Heart left ventricle (tissue), 16 donors: Measurements from ENCODE around the gene CHAF1A. TPM values are rescaled to one million over a fixed set of nuclear protein-coding genes. Genes with fewer than 3 reads are reported as not detected.

Source experiments
- ATAC-seq, 4 donors: fragments of 200-7000 bp; cut with Tn5 transposase; one replicate each; pipeline ENCODE4 v1.9.1; 2020 to 2022; ENCODE audit warnings: moderate library complexity in 4 of 4, mild to moderate bottlenecking in 3 of 4, moderate number of reproducible peaks in 1 of 4
- DNase-seq, 5 donors: peaks; one replicate each; pipeline ENCODE4 v3.0.0-alpha.2; 2020
- H3K27ac ChIP-seq, 12 donors: fragments of 200-600 bp; sonication (generic) in 4 of 12; one replicate each; pipeline versions ENCODE4 v1.5.0 to v1.8.0; 2016 to 2022; ENCODE audit warnings: mild to moderate bottlenecking in 2 of 12
- H3K27me3 ChIP-seq, 9 donors: fragments of 200-600 bp; sonication (generic) in 2 of 9; one replicate each; pipeline versions ENCODE4 v1.5.1 to v1.8.0; 2016 to 2022; ENCODE audit warnings: mild to moderate bottlenecking in 3 of 9
- H3K36me3 ChIP-seq, 9 donors: fragments of 200-600 bp; sonication (generic) in 2 of 9; one replicate each; pipeline versions ENCODE4 v1.5.0 to v1.8.0; 2018 to 2022; ENCODE audit warnings: mild to moderate bottlenecking in 2 of 9
- H3K4me1 ChIP-seq, 12 donors: fragments of 200-600 bp; sonication (generic) in 4 of 12; one replicate each; pipeline versions ENCODE4 v1.5.0 to v1.8.0; 2016 to 2022; ENCODE audit warnings: mild to moderate bottlenecking in 3 of 12
- H3K4me3 ChIP-seq, 12 donors: fragments of 200-600 bp; sonication (generic) in 4 of 12; one replicate each; pipeline versions ENCODE4 v1.5.0 to v1.8.0; 2017 to 2022; ENCODE audit warnings: mild to moderate bottlenecking in 9 of 12, moderate library complexity in 4 of 12
- H3K9me3 ChIP-seq, 12 donors: fragments of 200-600 bp; sonication (generic) in 4 of 12; one replicate each; pipeline versions ENCODE4 v1.5.0 to v1.8.0; 2016 to 2022; ENCODE audit warnings: mild to moderate bottlenecking in 1 of 12
- POLR2A ChIP-seq, 2 donors: fragments of 450-650 bp; IDR thresholded peaks; one replicate each; pipeline ENCODE4 v1.6.1; 2017; ENCODE audit warnings: antibody characterized with exemption in 2 of 2, mild to moderate bottlenecking in 2 of 2, moderate library complexity in 2 of 2
- WGBS, 4 donors: extraction: QIAGEN DNeasy Blood & Tissue Kit in 2 of 4; methylation state at CpG; one replicate each; pipeline versions ENCODE4 v1.1.5 to v1.1.7; 2013 to 2018; 5-methylcytosine and 5-hydroxymethylcytosine counted together
- intact Hi-C, 10 donors: fragments of 100-400 bp; cut with DNase I; formaldehyde crosslinking; loops; one replicate each; pipeline versions ENCODE4 v1.11.1 to v1.14.2; 2022
- polyA plus RNA-seq, 2 donors: library from polyadenylated mRNA; stranded (reverse); fragments of 200-250 nt; gene quantifications; one replicate each; pipeline ENCODE4 v1.2.3, GENCODE V29; 2013
- total RNA-seq, 9 donors: library from RNA; depleted of rRNA in 2 of 9; stranded (reverse); fragments of >200 nt in 2 of 9; fragmentation: NEBNext Ultra II Directional in 3 of 9; extraction: Animal tissue kit (Norgen Biotek cat#: 25700) in 3 of 9; gene quantifications; one replicate each; pipeline versions ENCODE4 v1.1.0 to v1.2.4, GENCODE V29; 2016 to 2023
- TF ChIP-seq, protein P1 (sequence below), 12 donors: fragments of 200-600 bp; sonication (generic) in 4 of 12; IDR thresholded peaks; one replicate each; pipeline versions ENCODE4 v1.5.0 to v1.8.0; 2018 to 2022; ENCODE audit warnings: antibody characterized with exemption in 12 of 12, mild to moderate bottlenecking in 5 of 12
- donor health status: ischemic (EF 13 %, LVEDD 7.1; RV severe dilation, severe dysfunction).
- donor health status: healthy with polysubstance abuse.
- donor health status: DM: no; HTN: yes; CAD: no.
- donor health status: DM: no; HTN: no; CAD: no.
- donor health status: ischemic (EF 25% LVEDD 6.9; RV normal size, moderate dysfunction).
- donor health status: ischemic (EF 25% LVEDD 5.7; RV mildly dilated, moderate dysfunction).
- donor health status: healthy.
- donor health status: DM: yes; HTN: yes; CAD: no.
- donor health status: ischemic (EF 35%, LVEDD 5.7; RV mildly dilated, moderate dysfunction).
- donor health status: nonischemic (EF 11% LVEDD 7.7; RV severe dilation, severe dysfunction).
- donor health status: DM: yes; HTN: yes; CAD: no.
- donor health status: PGD.
- donor health status: ischemic (EF 29% LVEDD 5.4; RV normal size, mild dysfunction).
- donor health status: nonischemic (EF 23%, LVEDD 6.1; RV moderate dilation, normal function).

Gene CHAF1A
- total and polyA plus RNA-seq, 11 donors = 2.9 to 10.7 (median 5.5) TPM

DNA sequence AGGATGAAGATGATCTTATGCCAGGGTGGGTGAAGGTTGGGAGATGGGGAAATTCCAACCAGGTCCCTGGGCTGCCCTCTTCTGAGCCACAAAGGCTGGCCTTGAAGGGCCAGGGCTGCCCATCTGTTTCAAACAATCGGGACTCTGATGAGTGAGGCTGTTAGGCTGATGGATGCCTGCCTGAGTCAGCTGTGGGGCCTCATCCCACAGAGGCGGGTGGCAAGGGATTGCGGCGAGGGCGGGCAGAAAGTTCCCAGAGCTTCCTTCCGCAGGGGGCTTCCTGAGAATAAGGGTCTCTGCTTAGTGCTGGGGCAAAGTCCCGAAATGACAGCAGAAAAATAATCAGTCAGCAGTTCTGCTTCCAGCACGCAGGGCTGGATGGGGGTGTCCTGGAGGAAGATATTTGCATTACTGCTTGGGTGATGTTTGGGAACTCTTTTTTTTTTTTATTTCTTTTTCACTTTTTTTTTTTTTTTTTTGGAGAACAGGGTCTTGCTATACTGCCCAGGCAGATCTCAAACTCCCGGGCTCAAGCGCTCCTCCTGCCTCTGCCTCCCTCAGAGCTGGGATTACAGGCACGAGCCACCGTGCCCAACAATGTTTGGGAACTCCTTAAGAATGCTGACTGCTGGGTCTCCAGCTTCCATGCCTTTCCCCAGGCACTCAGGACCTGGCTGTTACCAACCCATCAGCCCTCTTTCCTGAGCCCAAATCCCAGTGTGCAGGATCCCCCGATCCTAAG is 16.2 kb upstream of the CHAF1A start:
- H3K4me1 ChIP-seq = peaks cover 4 to 37% (median 33%) of the 10 kb centered on the region in 12 donors
- no peak overlapping the region for H3K4me3 ChIP-seq
- no peaks in the 10 kb centered on the region for H3K27me3 ChIP-seq

DNA sequence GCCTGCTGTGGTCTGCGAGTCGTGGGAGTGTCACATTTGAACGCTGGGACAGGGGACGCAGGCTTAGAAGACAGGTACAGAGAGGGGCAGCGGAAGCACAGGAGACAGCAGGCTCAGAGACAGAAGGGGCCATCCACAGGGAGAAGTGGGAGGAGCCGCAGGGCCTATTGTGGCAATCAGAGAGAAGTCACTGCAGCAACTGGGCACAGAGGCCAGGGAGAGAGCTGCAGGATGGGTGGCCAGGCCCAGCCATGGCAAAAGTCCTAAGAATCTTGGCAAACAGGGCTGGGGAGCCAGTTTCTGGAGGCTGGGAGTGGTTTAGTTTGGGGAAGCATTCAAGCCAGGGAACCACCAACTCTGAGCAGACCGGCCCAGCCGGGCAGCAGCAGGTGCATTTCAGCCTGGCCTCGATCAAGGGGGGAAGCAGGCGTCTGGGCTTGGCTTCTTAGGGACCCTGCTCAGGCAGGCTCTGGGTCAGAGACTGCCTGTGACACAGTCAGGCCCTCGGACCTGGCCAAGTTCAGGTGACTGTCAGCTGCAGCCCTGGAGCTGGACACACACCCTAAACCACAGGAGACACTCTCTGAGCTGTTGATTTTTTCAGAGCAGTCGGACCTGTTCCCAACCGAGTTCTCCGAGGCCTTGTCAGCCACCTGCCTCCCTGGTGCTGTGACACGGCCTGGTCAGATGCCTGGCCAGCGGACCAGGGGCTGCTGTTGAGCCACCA is 13.9 kb upstream of the CHAF1A start:
- no peaks in the 10 kb centered on the region for H3K9me3 ChIP-seq
- peaks cover 0 to 47% (median 5%) of the 10 kb centered on the region in 9 donors for H3K36me3 ChIP-seq
- peaks cover 4 to 60% (median 54%) of the 10 kb centered on the region in 12 donors for H3K4me1 ChIP-seq
- no peak for TF ChIP-seq POLR2A (IDR thresholded peaks at IDR 0.05)
- TF ChIP-seq, protein P1, sequence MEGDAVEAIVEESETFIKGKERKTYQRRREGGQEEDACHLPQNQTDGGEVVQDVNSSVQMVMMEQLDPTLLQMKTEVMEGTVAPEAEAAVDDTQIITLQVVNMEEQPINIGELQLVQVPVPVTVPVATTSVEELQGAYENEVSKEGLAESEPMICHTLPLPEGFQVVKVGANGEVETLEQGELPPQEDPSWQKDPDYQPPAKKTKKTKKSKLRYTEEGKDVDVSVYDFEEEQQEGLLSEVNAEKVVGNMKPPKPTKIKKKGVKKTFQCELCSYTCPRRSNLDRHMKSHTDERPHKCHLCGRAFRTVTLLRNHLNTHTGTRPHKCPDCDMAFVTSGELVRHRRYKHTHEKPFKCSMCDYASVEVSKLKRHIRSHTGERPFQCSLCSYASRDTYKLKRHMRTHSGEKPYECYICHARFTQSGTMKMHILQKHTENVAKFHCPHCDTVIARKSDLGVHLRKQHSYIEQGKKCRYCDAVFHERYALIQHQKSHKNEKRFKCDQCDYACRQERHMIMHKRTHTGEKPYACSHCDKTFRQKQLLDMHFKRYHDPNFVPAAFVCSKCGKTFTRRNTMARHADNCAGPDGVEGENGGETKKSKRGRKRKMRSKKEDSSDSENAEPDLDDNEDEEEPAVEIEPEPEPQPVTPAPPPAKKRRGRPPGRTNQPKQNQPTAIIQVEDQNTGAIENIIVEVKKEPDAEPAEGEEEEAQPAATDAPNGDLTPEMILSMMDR (IDR thresholded peaks at IDR 0.05) = no peak
- DNase-seq = peak in 2 of 5 donors; percentile 55 to 65
- peak in 3 of 4 donors; percentile 27 to 44 (median 38) for ATAC-seq
- intact Hi-C loops = no loop called here
- H3K27ac ChIP-seq = peak overlapping the region in 8 of 12 donors; percentile 9 to 87 (median 76)
- 53 to 80% (median 67%) methylated on average over 9 to 16 of the region's 16 CpGs for WGBS, 4 donors
- no peak overlapping the region for H3K4me3 ChIP-seq
- no peaks in the 10 kb centered on the region for H3K27me3 ChIP-seq

More for the DNA sequence above, 16.2 kb upstream of the CHAF1A start:
- intact Hi-C loops = no loop called here
- Histone ChIP-seq H3K27ac (peak overlapping the region in 1 of 12 donors; percentile 37), H3K9me3 (no peaks in the 10 kb centered on the region), H3K36me3 (peaks cover 0 to 51% (median 8%) of the 10 kb centered on the region in 9 donors)
- DNase-seq = peak in 1 of 5 donors; percentile 42
- ATAC-seq = no peak
- 83 to 92% (median 91%) methylated on average over 13 of the region's 13 CpGs for WGBS, 4 donors
- TF ChIP-seq, protein P1 (IDR thresholded peaks at IDR 0.05) = no peak
- TF ChIP-seq POLR2A (IDR thresholded peaks at IDR 0.05) = no peak

DNA sequence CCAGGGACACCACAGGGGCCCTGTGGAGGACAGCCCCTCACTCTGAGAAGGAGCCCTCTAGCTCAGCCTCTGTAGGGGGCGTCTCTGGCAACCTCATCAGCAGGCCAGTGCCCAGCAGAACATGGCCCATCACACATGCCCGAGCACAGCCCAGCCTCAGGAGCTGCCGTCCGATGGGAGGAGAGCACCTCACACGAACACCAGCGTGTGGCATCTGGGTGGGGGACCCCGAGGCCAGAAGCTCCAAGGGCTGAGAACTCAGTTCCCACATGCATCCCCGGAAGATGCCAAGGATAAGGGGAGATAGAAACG is 13.4 kb upstream of the CHAF1A start:
- intact Hi-C loops = no loop called here
- TF ChIP-seq, protein P1 (IDR thresholded peaks at IDR 0.05) = no peak
- TF ChIP-seq POLR2A (IDR thresholded peaks at IDR 0.05) = no peak
- Histone ChIP-seq H3K36me3 (peaks cover 0 to 42% (median 5%) of the 10 kb centered on the region in 9 donors), H3K4me3 (no peak overlapping the region), H3K9me3 (no peaks in the 10 kb centered on the region), H3K4me1 (peaks cover 4 to 65% (median 59%) of the 10 kb centered on the region in 12 donors), H3K27me3 (no peaks in the 10 kb centered on the region), H3K27ac (peak overlapping the region in 9 of 12 donors; percentile 63 to 87 (median 78))
- WGBS, 4 donors = 75 to 83% (median 77%) methylated on average over 9 of the region's 9 CpGs
- DNase-seq (no peak), ATAC-seq (no peak)

DNA sequence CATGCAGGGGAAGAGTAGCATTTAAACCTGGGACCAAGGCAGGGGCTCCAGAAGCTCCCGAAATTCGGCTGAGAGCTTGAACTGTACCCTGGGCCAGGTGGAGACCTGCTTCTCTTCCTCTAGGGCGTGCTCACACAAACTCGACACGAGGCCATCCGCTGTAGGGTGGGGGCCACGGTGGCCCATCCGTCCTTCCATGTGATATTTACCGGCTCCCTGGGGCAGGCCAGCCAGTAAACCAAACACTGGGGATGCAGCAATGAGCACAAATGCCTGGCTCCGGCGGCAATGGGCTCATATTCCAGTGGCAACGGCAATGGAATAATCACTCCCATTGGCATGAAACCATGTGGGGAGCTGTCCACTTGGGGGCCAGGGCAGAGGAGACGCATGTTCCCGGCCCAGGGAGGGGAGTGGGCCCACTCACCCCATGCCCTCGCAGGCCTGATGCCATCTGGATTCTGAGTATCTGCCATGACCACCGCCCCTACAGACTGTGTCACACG is 12.9 kb upstream of the CHAF1A start:
- WGBS, 4 donors = 45 to 65% (median 55%) methylated on average over 6 to 17 of the region's 17 CpGs
- peak overlapping the region in 4 of 12 donors; percentile 0 to 28 (median 5) for H3K4me3 ChIP-seq
- no peaks in the 10 kb centered on the region for H3K27me3 ChIP-seq
- intact Hi-C loops = no loop called here
- H3K9me3 ChIP-seq = no peaks in the 10 kb centered on the region
- peaks cover 0 to 38% (median 2%) of the 10 kb centered on the region in 9 donors for H3K36me3 ChIP-seq
- peak overlapping the region; percentile 26 to 87 (median 78) for H3K27ac ChIP-seq
- H3K4me1 ChIP-seq = peaks cover 4 to 70% (median 64%) of the 10 kb centered on the region in 12 donors
- peak in 1 of 5 donors; percentile 51 for DNase-seq
- ATAC-seq = peak in 1 of 4 donors; percentile 39
- TF ChIP-seq, protein P1 (IDR thresholded peaks at IDR 0.05) = no peak
- TF ChIP-seq POLR2A (IDR thresholded peaks at IDR 0.05) = no peak
